ENCODE data around the gene KCNRG. TPM values are rescaled to one million over a fixed set of nuclear protein-coding genes. Genes with fewer than 3 reads are reported as not detected.

Gene KCNRG
- total RNA-seq, 2 experiments from 2014 or later: 0.27 to 0.70 TPM

- H3K9me3 ChIP-seq (ENCODE audit: control insufficient read depth in 1 of 2, insufficient read depth in 1 of 2, low read length in 2 of 2): no peaks in the 10 kb centered on the region
- Mint-ChIP-seq H3K9me3 (no peaks in the 10 kb centered on the region), H3K36me3 (ENCODE audit: low read depth) (peaks cover 30% of the 10 kb centered on the region), H3K27ac (no peak overlapping the region), H3K4me1 (ENCODE audit: low read depth) (peaks cover 14% of the 10 kb centered on the region), H3K4me3 (peak overlapping the region; percentile 30), H3K27me3 (peaks cover 7% of the 10 kb centered on the region)
- H3K27me3 ChIP-seq (ENCODE audit: control insufficient read depth in 1 of 2, insufficient read depth in 2 of 2, low read length in 2 of 2): no peaks in the 10 kb centered on the region
- no peak for TF ChIP-seq CTCF (IDR thresholded peaks at IDR 0.05)
- H3K4me1 ChIP-seq (ENCODE audit: insufficient read depth, low read length): no peaks in the 10 kb centered on the region
- no peak for DNase-seq
- intact Hi-C loops (cut with DNase I, micrococcal nuclease): no loop called here
- ATAC-seq (ENCODE audit: poor library complexity): no peak
- H3K4me3 ChIP-seq (ENCODE audit: low read length): no peak overlapping the region
- ChIA-PET POLR2A (interaction anchor here (1.6 to 4.0 kb wide), 3 partner anchors 11 to 72 kb away, joined by 10 to 24 read pairs (median 11); no protein-coding TSS in a partner anchor), CTCF (interaction anchor here (2.3 kb wide), 1 partner anchor 72 kb away, joined by 6 read pairs; no protein-coding TSS in a partner anchor)
- no peak overlapping the region for H3K27ac ChIP-seq (ENCODE audit: low read depth in 1 of 2, low read length in 2 of 2)
- peaks cover 28% of the 10 kb centered on the region for H3K36me3 ChIP-seq (ENCODE audit: insufficient read depth, low read length)
These were observed 54.9 kb downstream of the KCNRG start for GRCh38 chr13:50070186-50070585.

Small RNAs within 50 kb of the gene (microRNA-seq; reads per million reads assigned to microRNA genes)
- gene MIR15A (ENCODE audit: borderline microRNAs expressed, borderline replicate concordance) (1,625 reads per million, percentile 88 among the genes with 10 or more reads in this experiment), gene MIR16-1 (ENCODE audit: borderline microRNAs expressed, borderline replicate concordance) (1,222 reads per million, percentile 87 among the genes with 10 or more reads in this experiment), gene MIR3613 (ENCODE audit: borderline microRNAs expressed, borderline replicate concordance) (131 reads per million, percentile 68 among the genes with 10 or more reads in this experiment)

Other genes with a start within 250 kb of the KCNRG start
- gene KPNA3, start 222.8 kb upstream of the KCNRG start, total RNA-seq: 10 to 100 TPM; 15.7 to 17.3 TPM
- 1 to 10 TPM; 1.1 to 1.5 TPM for gene SPRYD7, start 79.1 kb upstream of the KCNRG start, total RNA-seq
- gene TRIM13, start 18.4 kb upstream of the KCNRG start, total RNA-seq: 10 to 100 TPM; 32.5 to 32.9 TPM

All from CD4-positive, alpha-beta T cell (primary cell).